ENCODE measurements around the gene VILL. TPM values are rescaled to one million over a fixed set of nuclear protein-coding genes. Genes with fewer than 3 reads are reported as not detected.

Gene VILL
- total and polyA plus RNA-seq, 2 of the 8 experiments (the other 6 are each of a cell fraction or from before 2014, with no cell fraction given) = 4.1 to 4.2 TPM

DNA sequence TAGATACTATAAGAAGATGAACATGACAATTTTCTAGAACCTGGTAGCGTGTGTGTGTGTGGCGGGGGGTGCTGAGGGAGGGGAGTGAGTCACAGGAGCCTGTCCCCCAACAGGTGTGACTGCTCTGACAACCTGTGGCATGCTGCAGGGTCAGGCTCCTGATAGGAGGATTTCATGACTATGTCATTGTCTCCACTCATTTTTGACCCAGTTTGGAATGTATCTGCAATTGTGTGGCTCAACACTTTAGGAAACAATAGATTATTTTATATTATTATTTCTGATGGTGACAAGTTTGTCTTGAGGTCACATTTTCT lies 9.3 kb upstream of the VILL start:
- Histone ChIP-seq H3K27me3 (replicated peaks in 1 of 4; ENCODE audit: control insufficient read depth in 3 of 4, extremely low read depth in 1 of 4, insufficient read depth in 3 of 4, low read length in 3 of 4) (no peaks in the 10 kb centered on the region), H3K4me3 (ENCODE audit: extremely low read depth in 1 of 4, insufficient read depth in 2 of 4, low read depth in 3 of 4, low read length in 4 of 4) (no peak overlapping the region), H2AFZ (ENCODE audit: low read length) (no peak overlapping the region), H2BK120ac (replicated peaks; ENCODE audit: low read depth, low read length) (no peak overlapping the region), H2BK15ac (ENCODE audit: low read length) (no peak overlapping the region), H3K9me3 (ENCODE audit: insufficient read depth in 2 of 2, low read depth in 1 of 2, low read length in 1 of 2) (no peaks in the 10 kb centered on the region), H3K18ac (ENCODE audit: extremely low read depth, low read length) (no peak overlapping the region), H3K4ac (replicated peaks; ENCODE audit: insufficient read length, low read depth, low read length) (no peak overlapping the region), H3K79me1 (ENCODE audit: low read depth, low read length) (no peaks in the 10 kb centered on the region), H3K4me2 (ENCODE audit: insufficient read depth in 1 of 2, low read depth in 2 of 2, low read length in 2 of 2) (no peak overlapping the region), H3K4me1 (replicated peaks in 1 of 4; ENCODE audit: control insufficient read depth in 3 of 4, insufficient read depth in 4 of 4, low read length in 3 of 4) (no peaks in the 10 kb centered on the region), H3K23me2 (ENCODE audit: low read depth, low read length) (no peaks in the 10 kb centered on the region; the same call in 1 of the 2 replicates), H4K20me1 (replicated peaks in 1 of 2; ENCODE audit: control insufficient read depth in 1 of 2, insufficient read depth in 2 of 2, low read length in 2 of 2) (no peaks in the 10 kb centered on the region), H3K27ac (ENCODE audit: low read depth, low read length) (no peak overlapping the region), H4K5ac (ENCODE audit: insufficient read length, low read depth, low read length) (no peak overlapping the region), H3K23ac (ENCODE audit: insufficient read length) (no peak overlapping the region), H2AK5ac (ENCODE audit: low read depth, low read length) (no peak overlapping the region), H2BK12ac (ENCODE audit: low read depth, low read length) (no peak overlapping the region), H4K91ac (replicated peaks; ENCODE audit: insufficient read length, low read length) (no peak overlapping the region), H3K79me2 (ENCODE audit: control insufficient read depth in 1 of 2, insufficient read depth in 2 of 2, low read length in 2 of 2) (no peaks in the 10 kb centered on the region), H3K9ac (replicated peaks in 1 of 4; ENCODE audit: extremely low read depth in 1 of 4, low read depth in 3 of 4, low read length in 3 of 4) (no peak overlapping the region), H2BK5ac (ENCODE audit: low read depth, low read length) (no peak overlapping the region), H3K36me3 (ENCODE audit: control insufficient read depth in 2 of 4, insufficient read depth in 4 of 4, low read length in 3 of 4) (no peaks in the 10 kb centered on the region; a peak in 1 of 8 replicates), H4K8ac (ENCODE audit: extremely low read depth, insufficient read depth, low read length) (no peak overlapping the region), H3K56ac (replicated peaks; ENCODE audit: insufficient read length, low read depth, low read length) (no peak overlapping the region), H3K14ac (ENCODE audit: insufficient read length) (no peak overlapping the region), H2BK20ac (ENCODE audit: low read length) (no peak overlapping the region)
- WGBS, 2 experiments (ENCODE audit: extremely low coverage in 1 of 2, insufficient coverage in 1 of 2, insufficient read length in 1 of 2, insufficient replicate concordance in 2 of 2, low coverage in 1 of 2, low lambda C conversion rate in 2 of 2, missing lambda C conversion rate in 1 of 2) = 95% methylated on average over 2 of the region's 2 CpGs; no CpG with 5 or more reads in 1 of the 2 experiments
- ChIA-PET POLR2A (ENCODE audit: partially characterized antibody) (no interaction called here), CTCF (ENCODE audit: partially characterized antibody) (interaction anchor here (0.7 to 7.3 kb wide), 8 partner anchors 14 to 177 kb away, joined by 3 to 52 read pairs (median 6); no protein-coding TSS in a partner anchor)
- no peak for DNase-seq (ENCODE audit: low read depth in 1 of 2, low spot score in 2 of 2)
- no peak for FAIRE-seq
- TF ChIP-seq BRCA1 (IDR thresholded peaks at IDR 0.05; ENCODE audit: low read depth, low read length) (no peak), E2F6 (IDR thresholded peaks at IDR 0.05) (no peak), CTBP2 (IDR thresholded peaks at IDR 0.05; ENCODE audit: borderline replicate concordance, insufficient read depth, insufficient read length, low read length) (no peak), CEBPB (IDR thresholded peaks at IDR 0.05; ENCODE audit: low read depth, low read length) (no peak), KDM4A (IDR thresholded peaks at IDR 0.05; ENCODE audit: low read depth, low read length, severe bottlenecking) (no peak)
- TF ChIP-seq, protein P1, sequence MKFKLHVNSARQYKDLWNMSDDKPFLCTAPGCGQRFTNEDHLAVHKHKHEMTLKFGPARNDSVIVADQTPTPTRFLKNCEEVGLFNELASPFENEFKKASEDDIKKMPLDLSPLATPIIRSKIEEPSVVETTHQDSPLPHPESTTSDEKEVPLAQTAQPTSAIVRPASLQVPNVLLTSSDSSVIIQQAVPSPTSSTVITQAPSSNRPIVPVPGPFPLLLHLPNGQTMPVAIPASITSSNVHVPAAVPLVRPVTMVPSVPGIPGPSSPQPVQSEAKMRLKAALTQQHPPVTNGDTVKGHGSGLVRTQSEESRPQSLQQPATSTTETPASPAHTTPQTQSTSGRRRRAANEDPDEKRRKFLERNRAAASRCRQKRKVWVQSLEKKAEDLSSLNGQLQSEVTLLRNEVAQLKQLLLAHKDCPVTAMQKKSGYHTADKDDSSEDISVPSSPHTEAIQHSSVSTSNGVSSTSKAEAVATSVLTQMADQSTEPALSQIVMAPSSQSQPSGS (IDR thresholded peaks at IDR 0.05; ENCODE audit: low read length) = no peak
